Left ventricle myocardium inferior (tissue), 1 donor: ENCODE measurements around the gene COL23A1. TPM values are rescaled to one million over a fixed set of nuclear protein-coding genes. Genes with fewer than 3 reads are reported as not detected.
"Not testable (repeated sequence)": the region's sequence is repeated elsewhere in the genome, so short reads cannot be mapped to it uniquely, and the experiment has no call there.

Experiments used
- DNase-seq: peaks from one replicate; pipeline ENCODE4 v3.0.0-alpha.2; 2020
- H3K27ac ChIP-seq: fragments of 200-600 bp; replicated peaks from 2 replicates; pipeline ENCODE4 v1.8.0; 2021
- H3K27me3 ChIP-seq: fragments of 200-600 bp; 2 replicates; pipeline ENCODE4 v1.8.0; 2021; ENCODE audit warnings: low read depth
- H3K36me3 ChIP-seq: fragments of 200-600 bp; 2 replicates; pipeline ENCODE4 v1.8.0; 2021
- H3K4me1 ChIP-seq: fragments of 200-600 bp; 2 replicates; pipeline ENCODE4 v1.8.0; 2021
- H3K4me3 ChIP-seq: fragments of 200-600 bp; 2 replicates; pipeline ENCODE4 v1.8.0; 2021; ENCODE audit warnings: mild to moderate bottlenecking, moderate library complexity
- H3K9me3 ChIP-seq: fragments of 200-600 bp; replicated peaks from 2 replicates; pipeline ENCODE4 v1.8.0; 2021
- intact Hi-C: fragments of 100-400 bp; cut with micrococcal nuclease; formaldehyde crosslinking; loops from one replicate; pipeline ENCODE4 v1.11.0; 2022
- total RNA-seq: library from RNA; stranded (reverse); fragmentation: NEBNext Ultra II Directional; extraction: Animal tissue kit (Norgen Biotek cat#: 25700); gene quantifications from one replicate; pipeline ENCODE4 v1.2.1, GENCODE V29; 2021
- TF ChIP-seq, protein P1 (sequence below): fragments of 200-600 bp; IDR thresholded peaks from 2 replicates; pipeline ENCODE4 v1.8.0; 2021; ENCODE audit warnings: antibody characterized with exemption, mild to moderate bottlenecking, borderline replicate concordance
- donor health status: DM: no; HTN: yes; CAD: no; lungs with severe emphysema.

The COL23A1 gene
- total RNA-seq, 1 donor from 2014 or later, result 27.4 TPM

DNA sequence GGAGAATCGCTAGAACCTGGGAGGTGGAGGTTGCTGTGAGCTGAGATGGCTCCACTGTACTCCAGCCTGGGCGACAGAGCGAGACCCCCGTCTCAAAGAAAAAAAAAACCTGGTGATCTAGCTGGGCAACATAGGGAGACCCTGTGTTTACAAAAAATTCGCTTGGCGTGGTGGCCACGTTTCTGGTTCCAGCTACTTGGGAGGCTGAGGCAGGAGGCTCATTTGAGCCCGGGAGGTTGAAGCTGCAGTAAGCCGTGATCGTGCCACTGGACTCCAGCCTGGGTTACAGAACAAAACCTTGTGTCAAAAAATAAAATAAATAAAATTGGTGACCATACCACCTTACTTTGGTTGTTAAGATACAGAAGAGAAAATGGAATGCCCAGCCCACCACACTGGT lies 387.7 kb downstream of the COL23A1 start:
- intact Hi-C loops, result no loop called here
- Histone ChIP-seq H3K4me3 (no peak overlapping the region), H3K27ac (no peak overlapping the region), H3K27me3 (no peaks in the 10 kb centered on the region), H3K9me3 (no peaks in the 10 kb centered on the region), H3K4me1 (peaks cover 35% of the 10 kb centered on the region), H3K36me3 (peaks cover 14% of the 10 kb centered on the region)
- DNase-seq, result no peak
- TF ChIP-seq, protein P1, sequence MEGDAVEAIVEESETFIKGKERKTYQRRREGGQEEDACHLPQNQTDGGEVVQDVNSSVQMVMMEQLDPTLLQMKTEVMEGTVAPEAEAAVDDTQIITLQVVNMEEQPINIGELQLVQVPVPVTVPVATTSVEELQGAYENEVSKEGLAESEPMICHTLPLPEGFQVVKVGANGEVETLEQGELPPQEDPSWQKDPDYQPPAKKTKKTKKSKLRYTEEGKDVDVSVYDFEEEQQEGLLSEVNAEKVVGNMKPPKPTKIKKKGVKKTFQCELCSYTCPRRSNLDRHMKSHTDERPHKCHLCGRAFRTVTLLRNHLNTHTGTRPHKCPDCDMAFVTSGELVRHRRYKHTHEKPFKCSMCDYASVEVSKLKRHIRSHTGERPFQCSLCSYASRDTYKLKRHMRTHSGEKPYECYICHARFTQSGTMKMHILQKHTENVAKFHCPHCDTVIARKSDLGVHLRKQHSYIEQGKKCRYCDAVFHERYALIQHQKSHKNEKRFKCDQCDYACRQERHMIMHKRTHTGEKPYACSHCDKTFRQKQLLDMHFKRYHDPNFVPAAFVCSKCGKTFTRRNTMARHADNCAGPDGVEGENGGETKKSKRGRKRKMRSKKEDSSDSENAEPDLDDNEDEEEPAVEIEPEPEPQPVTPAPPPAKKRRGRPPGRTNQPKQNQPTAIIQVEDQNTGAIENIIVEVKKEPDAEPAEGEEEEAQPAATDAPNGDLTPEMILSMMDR, result no peak

DNA sequence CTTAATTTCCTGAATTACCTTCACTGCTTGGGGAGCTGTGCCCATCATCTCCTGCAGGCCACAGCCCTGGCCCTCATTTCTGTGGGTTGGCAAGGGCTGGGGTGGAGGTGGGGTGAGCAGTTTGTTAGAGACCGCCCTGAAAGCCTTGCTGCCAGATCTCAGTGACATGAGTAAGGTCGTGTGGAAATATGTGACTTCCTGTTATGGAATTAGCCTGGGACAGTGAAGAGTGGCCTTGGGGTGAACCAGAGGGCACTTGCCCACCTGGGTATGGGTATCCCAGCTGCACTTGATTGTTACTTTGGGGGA lies 388.3 kb downstream of the COL23A1 start:
- Histone ChIP-seq H3K27me3 (no peaks in the 10 kb centered on the region), H3K36me3 (peaks cover 7% of the 10 kb centered on the region), H3K9me3 (no peaks in the 10 kb centered on the region), H3K4me1 (peaks cover 29% of the 10 kb centered on the region), H3K4me3 (no peak overlapping the region), H3K27ac (no peak overlapping the region)
- DNase-seq, result no peak
- intact Hi-C loops, result no loop called here
- TF ChIP-seq, protein P1, result no peak

DNA sequence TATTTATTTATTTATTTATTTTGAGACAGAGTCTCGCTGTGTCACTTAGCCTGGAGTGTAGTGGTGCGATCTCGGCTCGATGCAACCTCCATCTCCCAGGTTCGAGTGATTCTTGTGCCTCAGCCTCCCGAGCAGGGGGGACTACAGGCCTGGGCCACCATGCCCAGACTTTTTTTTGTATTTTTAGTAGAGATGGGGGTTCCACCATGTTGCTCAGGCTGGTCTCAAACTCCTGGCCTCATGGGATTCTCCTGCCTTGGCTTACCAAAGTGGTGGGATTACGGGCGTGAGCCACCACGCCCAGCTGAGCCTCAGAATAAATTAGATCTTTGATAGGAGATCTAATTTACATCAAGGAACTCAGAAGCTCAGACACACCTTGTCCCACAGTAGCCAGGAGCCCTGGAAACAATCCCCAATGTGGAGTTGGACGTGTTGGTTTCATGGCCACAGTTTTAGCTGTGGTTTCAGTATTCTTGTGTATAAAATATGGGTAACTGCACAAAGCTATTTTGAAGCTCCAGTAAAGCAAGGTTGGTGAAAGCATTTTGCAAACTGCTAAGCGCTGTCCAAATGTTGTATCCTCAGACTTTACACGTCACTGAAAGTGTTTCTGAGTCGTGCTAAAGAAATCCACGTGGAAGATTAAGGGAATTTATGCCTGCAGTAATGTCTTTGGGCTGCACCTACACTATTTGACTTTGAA lies 388.8 kb downstream of the COL23A1 start:
- Histone ChIP-seq H3K27ac (no peak overlapping the region), H3K4me3 (no peak overlapping the region), H3K9me3 (no peaks in the 10 kb centered on the region), H3K4me1 (peaks cover 23% of the 10 kb centered on the region), H3K27me3 (no peaks in the 10 kb centered on the region), H3K36me3 (peaks cover 2% of the 10 kb centered on the region)
- intact Hi-C loops, result no loop called here
- TF ChIP-seq, protein P1, result no peak
- no peak for DNase-seq

DNA sequence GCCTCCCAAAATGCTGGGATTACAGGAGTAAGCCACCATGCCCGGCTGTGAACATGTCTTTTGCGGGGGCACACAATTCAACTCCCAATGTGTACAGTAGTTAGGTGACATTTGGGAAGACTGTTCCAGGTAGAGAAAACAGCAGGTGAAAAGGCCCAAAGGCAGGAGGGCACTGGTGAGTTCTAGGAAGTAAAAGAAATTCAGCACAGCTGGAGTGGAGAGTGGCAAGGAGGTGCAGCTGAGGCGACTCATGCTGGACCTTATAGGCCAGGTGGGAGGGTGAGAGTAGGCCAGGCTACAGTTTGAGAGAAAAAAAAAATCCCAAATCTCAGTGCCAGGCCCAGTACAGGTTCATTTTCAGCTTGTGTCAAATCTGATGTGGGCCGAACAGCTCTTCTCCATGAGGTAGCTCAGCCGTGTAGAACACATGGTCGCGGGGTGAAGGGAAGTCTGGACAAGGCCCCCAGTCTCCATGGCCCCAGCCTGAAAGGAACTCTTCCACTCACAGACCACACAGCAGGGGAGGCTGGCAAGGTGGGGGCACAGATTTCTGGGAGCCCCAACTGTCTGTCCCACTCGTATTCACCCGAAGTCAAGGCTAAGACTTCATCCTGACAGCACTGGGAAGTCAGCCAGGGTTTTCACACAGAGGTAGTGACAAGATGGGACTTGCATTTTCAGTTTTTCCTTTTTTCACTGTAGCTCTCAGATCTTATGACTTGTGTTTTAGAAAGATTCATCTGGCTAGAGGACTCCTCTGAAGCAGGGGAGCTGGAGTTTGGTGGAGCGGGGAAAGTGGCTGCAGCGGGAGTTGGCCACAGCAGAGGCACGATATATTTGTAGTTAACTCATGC lies 390.4 kb downstream of the COL23A1 start:
- Histone ChIP-seq H3K27me3 (peaks cover 1% of the 10 kb centered on the region), H3K36me3 (no peaks in the 10 kb centered on the region), H3K4me3 (no peak overlapping the region), H3K4me1 (peaks cover 10% of the 10 kb centered on the region), H3K9me3 (no peaks in the 10 kb centered on the region), H3K27ac (no peak overlapping the region)
- TF ChIP-seq, protein P1, result no peak
- intact Hi-C loops, result no loop called here
- no peak for DNase-seq

DNA sequence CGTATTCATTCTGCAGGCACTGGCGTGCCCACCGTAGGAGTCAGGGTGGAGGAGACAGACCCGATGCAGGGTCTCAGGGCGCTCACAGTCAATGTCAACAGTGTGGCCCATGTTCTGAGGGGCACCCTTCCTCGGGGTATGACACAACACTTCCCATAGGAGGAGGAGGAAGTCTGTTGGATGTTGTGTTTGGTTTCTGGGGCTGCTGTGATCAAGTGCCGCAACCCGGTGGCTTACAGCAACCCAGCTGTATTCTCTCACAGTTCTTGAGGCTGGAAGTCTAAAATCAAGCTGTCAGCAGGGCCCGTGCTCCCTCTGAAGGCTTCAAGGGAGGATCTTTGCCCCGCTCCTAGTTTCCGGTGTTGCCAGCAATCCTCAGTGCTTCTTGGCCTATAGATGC lies 391.5 kb downstream of the COL23A1 start:
- Histone ChIP-seq H3K27me3 (peaks cover 12% of the 10 kb centered on the region), H3K9me3 (no peaks in the 10 kb centered on the region), H3K27ac (no peak overlapping the region), H3K4me1 (peaks cover 3% of the 10 kb centered on the region), H3K36me3 (no peaks in the 10 kb centered on the region), H3K4me3 (no peak overlapping the region)
- TF ChIP-seq, protein P1, result no peak
- DNase-seq, result no peak
- intact Hi-C loops, result no loop called here

DNA sequence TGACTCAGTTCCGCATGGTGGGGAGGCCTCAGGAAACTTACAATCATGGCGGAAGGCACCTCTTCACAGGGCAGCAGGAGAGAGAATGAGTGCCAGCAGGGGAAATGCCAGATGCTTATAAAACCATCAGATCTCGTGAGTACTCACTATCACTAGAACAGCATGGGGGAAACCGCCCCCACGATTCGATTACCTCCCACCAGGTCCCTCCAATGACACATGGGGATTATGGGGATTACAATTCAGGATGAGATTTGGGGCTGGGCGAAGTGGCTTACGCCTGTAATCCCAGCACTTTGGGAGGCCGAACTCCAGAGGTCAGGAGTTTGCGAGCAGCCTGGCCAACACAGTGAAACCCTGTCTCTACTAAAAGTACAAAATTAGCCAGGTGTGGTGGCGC lies 392.0 kb downstream of the COL23A1 start:
- intact Hi-C loops, H3K4me1 ChIP-seq, H3K4me3 ChIP-seq, H3K36me3 ChIP-seq, DNase-seq, H3K27ac ChIP-seq, H3K9me3 ChIP-seq: not testable (repeated sequence)
- H3K27me3 ChIP-seq, result peaks cover 18% of the 10 kb centered on the region
